ENCODE measurements around the gene TNIK. TPM values are rescaled to one million over a fixed set of nuclear protein-coding genes. Genes with fewer than 3 reads are reported as not detected.

The TNIK gene
- total RNA-seq, 1 donor from 2014 or later = 2.5 TPM

DNA sequence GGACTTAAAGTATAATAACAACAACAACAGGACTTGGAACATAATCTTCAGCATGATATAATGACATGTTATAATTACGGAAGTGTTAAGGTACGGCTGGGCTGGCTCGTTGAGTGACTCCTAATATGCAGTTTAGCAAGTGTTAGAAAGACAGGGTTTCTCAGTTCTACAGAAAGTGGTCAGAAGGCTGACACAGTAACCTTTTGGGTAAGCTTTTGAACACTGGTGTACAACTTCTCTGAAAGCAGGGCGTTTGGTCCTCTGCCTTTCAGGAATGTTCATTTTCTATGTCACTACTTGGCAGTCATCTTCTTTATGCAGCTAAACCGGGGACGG lies 300.4 kb downstream of the TNIK start:
- Mint-ChIP-seq H3K27ac (no peak overlapping the region), H3K4me3 (no peak overlapping the region), H3K36me3 (ENCODE audit: low read depth) (peaks cover 6% of the 10 kb centered on the region), H3K9me3 (peaks cover 8% of the 10 kb centered on the region), H3K4me1 (no peaks in the 10 kb centered on the region), H3K27me3 (no peaks in the 10 kb centered on the region)
- ATAC-seq (ENCODE audit: low read depth) = no peak
- DNase-seq = no peak
- ChIA-PET POLR2A (no interaction called here), CTCF (no interaction called here)
- TF ChIP-seq CTCF (IDR thresholded peaks at IDR 0.05) = no peak
- intact Hi-C loops (cut with micrococcal nuclease) = no loop called here

GRCh38 chr3:171159024-171159821 lies 301.0 kb downstream of the TNIK start:
- peaks cover 8% of the 10 kb centered on the region for H3K9me3 Mint-ChIP-seq
- ATAC-seq (ENCODE audit: low read depth) (no peak), DNase-seq (no peak)
- H3K36me3 Mint-ChIP-seq (ENCODE audit: low read depth) = peaks cover 6% of the 10 kb centered on the region
- no peak overlapping the region for H3K27ac Mint-ChIP-seq
- H3K27me3 Mint-ChIP-seq = no peaks in the 10 kb centered on the region
- no peak for TF ChIP-seq CTCF (IDR thresholded peaks at IDR 0.05)
- H3K4me3 Mint-ChIP-seq = no peak overlapping the region
- ChIA-PET POLR2A (no interaction called here), CTCF (no interaction called here)
- H3K4me1 Mint-ChIP-seq = no peaks in the 10 kb centered on the region
- intact Hi-C loops (cut with micrococcal nuclease) = no loop called here

GRCh38 chr3:171157980-171158379 lies 302.2 kb downstream of the TNIK start:
- no peak overlapping the region for H3K27ac Mint-ChIP-seq
- CTCF ChIA-PET = no interaction called here

GRCh38 chr3:171157286-171157685 lies 302.9 kb downstream of the TNIK start:
- no peaks in the 10 kb centered on the region for H3K4me1 Mint-ChIP-seq
- CTCF ChIA-PET = no interaction called here
- POLR2A ChIA-PET = no interaction called here
- no peak for TF ChIP-seq CTCF (IDR thresholded peaks at IDR 0.05)
- ATAC-seq (ENCODE audit: low read depth) (no peak), DNase-seq (no peak)
- no peaks in the 10 kb centered on the region for H3K27me3 Mint-ChIP-seq
- H3K9me3 Mint-ChIP-seq = no peaks in the 10 kb centered on the region
- intact Hi-C loops (cut with micrococcal nuclease) = no loop called here
- H3K27ac Mint-ChIP-seq = no peak overlapping the region
- H3K4me3 Mint-ChIP-seq = no peak overlapping the region
- H3K36me3 Mint-ChIP-seq (ENCODE audit: low read depth) = peaks cover 3% of the 10 kb centered on the region

More at GRCh38 chr3:171157980-171158379, 302.2 kb downstream of the TNIK start:
- H3K4me1 Mint-ChIP-seq = no peaks in the 10 kb centered on the region
- ATAC-seq (ENCODE audit: low read depth) (no peak), DNase-seq (no peak)
- peaks cover 6% of the 10 kb centered on the region for H3K36me3 Mint-ChIP-seq (ENCODE audit: low read depth)
- TF ChIP-seq CTCF (IDR thresholded peaks at IDR 0.05) = no peak
- H3K4me3 Mint-ChIP-seq = no peak overlapping the region
- intact Hi-C loops (cut with micrococcal nuclease) = no loop called here
- H3K27me3 Mint-ChIP-seq = no peaks in the 10 kb centered on the region
- peaks cover 5% of the 10 kb centered on the region for H3K9me3 Mint-ChIP-seq
- POLR2A ChIA-PET = no interaction called here

- Mint-ChIP-seq H3K4me1 (no peaks in the 10 kb centered on the region), H3K36me3 (ENCODE audit: low read depth) (peaks cover 3% of the 10 kb centered on the region), H3K27me3 (no peaks in the 10 kb centered on the region), H3K27ac (no peak overlapping the region), H3K4me3 (no peak overlapping the region), H3K9me3 (no peaks in the 10 kb centered on the region)
- POLR2A ChIA-PET = no interaction called here
- DNase-seq (no peak), ATAC-seq (ENCODE audit: low read depth) (no peak)
- CTCF ChIA-PET = no interaction called here
- TF ChIP-seq CTCF (IDR thresholded peaks at IDR 0.05) = no peak
- intact Hi-C loops (cut with micrococcal nuclease) = no loop called here
These were observed 303.7 kb downstream of the TNIK start for GRCh38 chr3:171156401-171157010.
